LNCAP (cell line): ENCODE measurements around the gene ASXL3.

Source experiments
- TF ChIP-seq, protein P1 (sequence below): fragments of 450-650 bp; IDR thresholded peaks from 2 replicates; pipeline ENCODE4 v1.5.1; 2017; ENCODE audit warnings: mild to moderate bottlenecking

Gene ASXL3

DNA sequence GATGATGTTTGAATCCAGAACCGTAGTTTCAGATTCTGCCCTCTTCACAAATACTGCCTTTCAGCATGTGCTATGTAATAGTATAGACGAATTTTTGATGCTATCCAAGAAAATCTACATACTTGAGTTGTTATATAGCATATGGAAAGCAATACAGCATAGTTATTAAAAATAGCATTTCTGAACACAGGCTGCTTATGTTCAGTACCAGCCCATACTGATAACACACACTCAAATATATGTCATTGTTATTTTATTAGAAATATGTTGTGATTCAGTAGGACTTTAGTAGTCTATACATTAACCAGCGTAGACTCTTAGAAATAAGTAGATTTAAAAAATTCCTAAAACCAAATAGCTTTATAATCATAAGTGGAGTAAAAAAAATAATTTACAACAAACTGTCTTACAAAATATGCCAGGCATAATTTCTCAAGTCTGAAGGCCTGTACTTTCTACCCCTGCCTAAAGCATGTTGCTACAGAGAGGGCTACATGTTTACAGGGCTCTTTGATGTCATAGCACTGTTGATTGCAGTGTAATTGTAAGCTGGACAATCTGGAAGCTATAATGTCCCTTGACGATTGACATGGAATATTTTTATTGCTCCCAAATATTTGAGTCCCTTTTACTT, 86.3 kb downstream of the ASXL3 start:
- TF ChIP-seq, protein P1, sequence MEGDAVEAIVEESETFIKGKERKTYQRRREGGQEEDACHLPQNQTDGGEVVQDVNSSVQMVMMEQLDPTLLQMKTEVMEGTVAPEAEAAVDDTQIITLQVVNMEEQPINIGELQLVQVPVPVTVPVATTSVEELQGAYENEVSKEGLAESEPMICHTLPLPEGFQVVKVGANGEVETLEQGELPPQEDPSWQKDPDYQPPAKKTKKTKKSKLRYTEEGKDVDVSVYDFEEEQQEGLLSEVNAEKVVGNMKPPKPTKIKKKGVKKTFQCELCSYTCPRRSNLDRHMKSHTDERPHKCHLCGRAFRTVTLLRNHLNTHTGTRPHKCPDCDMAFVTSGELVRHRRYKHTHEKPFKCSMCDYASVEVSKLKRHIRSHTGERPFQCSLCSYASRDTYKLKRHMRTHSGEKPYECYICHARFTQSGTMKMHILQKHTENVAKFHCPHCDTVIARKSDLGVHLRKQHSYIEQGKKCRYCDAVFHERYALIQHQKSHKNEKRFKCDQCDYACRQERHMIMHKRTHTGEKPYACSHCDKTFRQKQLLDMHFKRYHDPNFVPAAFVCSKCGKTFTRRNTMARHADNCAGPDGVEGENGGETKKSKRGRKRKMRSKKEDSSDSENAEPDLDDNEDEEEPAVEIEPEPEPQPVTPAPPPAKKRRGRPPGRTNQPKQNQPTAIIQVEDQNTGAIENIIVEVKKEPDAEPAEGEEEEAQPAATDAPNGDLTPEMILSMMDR, result no peak

DNA sequence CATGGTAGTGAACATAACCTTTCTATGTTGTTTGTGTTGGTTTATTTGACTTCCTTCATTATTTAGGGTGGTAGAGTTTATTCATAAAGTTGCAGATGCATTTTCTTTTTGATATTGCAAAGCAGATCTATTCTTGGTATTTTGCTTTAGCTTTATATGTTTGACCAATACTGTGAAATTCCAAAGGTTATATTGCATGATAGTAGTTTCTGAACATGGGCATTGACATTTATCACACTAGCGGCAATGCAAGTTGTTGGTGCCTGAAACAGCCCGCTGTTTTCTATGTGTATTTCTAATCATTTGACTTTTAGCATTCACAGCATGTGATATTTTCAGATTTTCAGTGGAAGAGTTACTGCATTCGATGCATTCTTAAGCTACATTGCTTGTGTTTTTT, 87.2 kb downstream of the ASXL3 start:
- TF ChIP-seq, protein P1, result no peak

DNA sequence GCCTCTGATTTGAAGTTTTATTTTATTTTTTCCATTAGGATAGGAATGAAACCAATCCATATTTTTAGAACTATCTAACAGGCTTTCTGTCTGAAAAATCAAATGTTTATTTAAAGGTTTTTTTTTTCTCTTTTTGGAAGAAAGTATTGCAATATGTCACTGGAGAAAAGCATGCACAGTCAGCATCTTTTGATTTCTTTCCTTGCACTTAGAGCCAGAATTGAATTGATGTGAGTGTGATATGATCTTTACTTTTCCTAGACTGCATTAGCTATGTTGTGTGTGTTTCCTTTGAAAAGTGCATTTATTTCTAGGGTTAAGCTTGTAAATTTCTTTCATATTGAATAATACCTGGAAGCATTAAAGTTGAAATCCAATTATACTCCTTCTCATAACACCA, 87.6 kb downstream of the ASXL3 start:
- TF ChIP-seq, protein P1, result no peak

DNA sequence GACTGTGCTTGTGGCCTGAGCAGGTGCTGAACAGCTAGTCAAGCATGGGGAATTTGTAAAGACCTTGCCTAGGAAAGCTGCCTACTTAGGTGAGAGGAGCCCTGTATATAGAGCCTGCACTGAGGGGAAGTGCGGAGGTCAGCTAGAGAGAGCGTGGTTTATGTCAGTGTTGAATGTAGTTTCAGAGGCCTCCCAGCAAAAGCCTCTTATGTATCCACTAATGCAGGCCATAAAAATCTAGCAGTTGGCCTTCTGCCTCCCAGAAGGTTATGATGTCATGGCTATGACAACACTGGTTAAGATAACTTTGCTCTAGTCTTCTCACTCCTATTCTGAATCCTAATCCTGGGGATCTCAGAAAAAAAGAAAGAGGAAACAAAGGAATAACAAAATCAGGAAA, 88.9 kb downstream of the ASXL3 start:
- TF ChIP-seq, protein P1, result no peak

DNA sequence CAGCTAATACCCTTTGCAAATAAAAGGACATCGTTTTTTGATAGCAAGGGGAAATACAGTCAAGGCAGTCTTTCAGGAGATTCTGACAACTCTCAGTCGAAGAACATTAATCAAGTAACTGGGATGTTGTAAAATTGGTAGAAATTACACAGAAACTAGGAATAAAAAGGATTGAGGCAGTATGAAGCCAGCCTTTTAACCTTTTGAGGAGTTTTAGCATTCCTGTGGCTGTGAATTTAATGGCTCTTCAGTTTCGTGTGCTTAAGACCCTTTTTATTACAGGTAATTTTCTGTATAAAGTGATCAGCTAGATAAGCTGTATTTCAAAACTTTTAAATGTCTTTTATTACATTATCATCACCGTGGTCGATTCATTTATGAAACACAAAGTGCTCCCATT, 91.6 kb downstream of the ASXL3 start:
- TF ChIP-seq, protein P1, result no peak

DNA sequence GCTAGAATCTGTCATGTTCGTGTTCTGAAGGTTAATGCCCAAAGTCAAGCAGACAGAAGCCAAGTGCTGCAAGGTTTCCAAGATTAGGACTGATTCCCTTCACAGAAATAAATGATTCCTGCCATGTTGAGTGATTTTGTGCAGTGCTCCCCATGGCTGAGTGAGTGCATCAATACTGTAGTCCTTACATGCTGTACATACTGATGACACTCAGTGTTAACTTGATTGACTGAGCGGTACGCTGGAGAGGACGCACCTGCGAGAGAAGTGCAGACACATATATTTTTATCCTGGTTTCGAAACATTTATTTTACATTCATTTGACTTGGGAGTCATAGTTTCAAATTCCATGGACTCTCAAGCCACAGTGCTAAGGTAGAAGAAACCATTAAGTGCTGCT, 92.0 kb downstream of the ASXL3 start:
- TF ChIP-seq, protein P1, result no peak

DNA sequence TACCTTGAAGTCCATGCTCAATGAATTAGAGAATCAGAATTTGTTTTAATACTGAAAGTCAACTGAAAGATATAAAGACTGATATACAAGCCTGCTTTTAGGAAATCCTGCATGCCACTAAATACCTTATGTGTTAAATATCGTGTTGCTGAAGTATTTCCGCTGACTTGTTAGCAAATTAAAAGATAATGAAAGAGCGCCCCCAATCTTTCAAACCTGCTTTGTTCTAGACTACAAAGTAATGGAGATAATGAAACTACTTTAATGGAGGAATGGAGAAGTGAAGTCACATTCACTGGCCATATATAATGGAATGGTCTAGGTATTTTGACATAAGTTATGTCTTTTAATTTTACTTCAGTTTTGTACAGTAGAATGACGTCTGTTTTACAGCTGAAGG, 95.7 kb downstream of the ASXL3 start:
- TF ChIP-seq, protein P1, result peak; percentile 7; the same call in 1 of the 2 replicates

DNA sequence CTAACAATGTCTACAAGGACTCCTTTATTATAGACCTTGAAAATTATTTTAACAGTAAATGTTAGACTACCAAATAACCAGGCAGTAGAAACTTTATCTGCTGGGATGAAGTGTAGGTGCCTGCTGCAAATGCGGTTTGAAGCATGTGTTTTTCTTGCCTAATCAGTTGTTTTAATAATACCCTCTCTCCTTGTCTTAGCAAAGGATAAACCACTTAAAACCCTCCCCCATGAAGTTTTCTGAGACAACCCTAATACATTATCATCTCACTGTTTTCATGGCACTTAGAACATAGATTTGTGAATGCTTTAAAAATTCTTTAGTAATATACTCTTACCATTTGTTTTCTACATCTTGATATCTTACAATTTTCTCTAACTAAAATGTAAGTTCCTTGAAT, 98.6 kb downstream of the ASXL3 start:
- TF ChIP-seq, protein P1, result no peak
